Gastrocnemius medialis (tissue), 4 donors: ENCODE results near the gene PLIN5. TPM values are rescaled to one million over a fixed set of nuclear protein-coding genes. Genes with fewer than 3 reads are reported as not detected.

Experiments
- ATAC-seq, 2 donors: fragments of 150-250 bp; one replicate each; pipeline ENCODE4 v1.9.1; 2016
- DNase-seq, 2 donors: peaks; one replicate each; pipeline ENCODE4 v3.0.0-alpha.2; 2019
- H3K27ac ChIP-seq, 4 donors: fragments of 200-600 bp; sonication (generic); 1 replicate in 1 of 4; 2 replicates in 3 of 4; pipeline ENCODE4 v1.5.1; 2016 to 2018; ENCODE audit warnings: mild to moderate bottlenecking in 2 of 4, moderate library complexity in 1 of 4
- H3K27me3 ChIP-seq, 3 donors: fragments of 200-600 bp; sonication (generic) in 2 of 3; 1 replicate in 1 of 3; 2 replicates in 2 of 3; pipeline versions ENCODE4 v1.5.1 to v1.6.0; 2016 to 2019; ENCODE audit warnings: mild to moderate bottlenecking in 1 of 3, moderate library complexity in 1 of 3
- H3K36me3 ChIP-seq, 2 donors: fragments of 200-600 bp; sonication (generic) in 1 of 2; one replicate each; pipeline ENCODE4 v1.5.1; 2017 to 2018
- H3K4me1 ChIP-seq, 2 donors: fragments of 200-600 bp; sonication (generic) in 1 of 2; one replicate each; pipeline ENCODE4 v1.5.1; 2016 to 2017; ENCODE audit warnings: mild to moderate bottlenecking in 2 of 2
- H3K4me3 ChIP-seq, 4 donors: fragments of 200-600 bp; sonication (generic) in 3 of 4; 1 replicate in 1 of 4; 2 replicates in 3 of 4; pipeline ENCODE4 v1.5.1; 2016 to 2019; ENCODE audit warnings: mild to moderate bottlenecking in 2 of 4
- H3K9me3 ChIP-seq, 3 donors: fragments of 200-600 bp; sonication (generic) in 2 of 3; 1 replicate in 1 of 3; 2 replicates in 2 of 3; pipeline ENCODE4 v1.5.1; 2016 to 2019
- POLR2A ChIP-seq, 2 donors: fragments of 450-650 bp; IDR thresholded peaks; one replicate each; pipeline ENCODE4 v1.6.1; 2017; ENCODE audit warnings: antibody characterized with exemption in 2 of 2, mild to moderate bottlenecking in 2 of 2, moderate library complexity in 2 of 2
- in situ Hi-C, 4 donors: fragments of 200-750 bp; cut with MboI; loops; one replicate each; pipeline versions ENCODE4 v1.15.0 to v1.8.0; 2017; ENCODE audit warnings: low sequenced_read_pairs in 4 of 4
- intact Hi-C: fragments of 100-400 bp; cut with DNase I; formaldehyde crosslinking; loops from one replicate; pipeline ENCODE4 v1.15.1; 2023; ENCODE audit warnings: low total_unique reads
- total RNA-seq, 4 donors: library from RNA; depleted of rRNA; stranded (reverse); fragments of >200 nt; gene quantifications; one replicate each; pipeline versions ENCODE4 v1.1.0 to v1.2.3, GENCODE V29; 2016
- TF ChIP-seq, protein P1 (sequence below), 5 experiments: fragments of 450-650 bp in 3 of 5; fragments of 200-600 bp in 2 of 5; sonication (generic) in 2 of 5; IDR thresholded peaks in 4 of 5; conservative IDR thresholded peaks in 1 of 5; 1 replicate in 4 of 5; 2 replicates in 1 of 5; pipeline ENCODE4 v1.5.1; 2016 to 2019; ENCODE audit warnings: antibody characterized with exemption in 5 of 5, mild to moderate bottlenecking in 3 of 5, moderate library complexity in 3 of 5

The PLIN5 gene
- total RNA-seq, 4 donors from 2014 or later: 23.5 to 127 (median 52.9) TPM

DNA sequence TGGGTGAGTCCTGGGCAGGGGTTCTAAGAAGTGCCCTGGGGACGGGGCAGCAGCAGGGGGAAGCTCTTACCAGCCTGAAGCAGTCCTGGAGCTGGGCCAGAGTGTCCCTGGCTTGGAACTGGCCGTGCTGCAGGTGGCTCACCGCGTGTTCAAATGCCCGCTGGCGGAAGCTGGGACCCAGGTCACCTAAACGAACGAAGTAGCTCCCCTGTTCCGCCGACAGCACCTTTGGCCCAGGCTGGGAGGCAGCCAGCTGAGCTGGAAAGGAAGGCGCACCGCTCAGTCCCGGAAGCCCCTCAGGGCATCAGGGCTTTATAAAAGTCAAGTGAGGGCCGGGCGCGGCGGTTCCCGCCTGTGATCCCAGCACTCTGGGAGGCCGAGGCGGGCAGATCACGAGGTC lies 26.3 kb downstream of the PLIN5 start:
- no peak for DNase-seq
- no peaks in the 10 kb centered on the region for H3K27me3 ChIP-seq
- intact Hi-C loops (no loop called here), in situ Hi-C loops (no loop called here)
- TF ChIP-seq, protein P1, sequence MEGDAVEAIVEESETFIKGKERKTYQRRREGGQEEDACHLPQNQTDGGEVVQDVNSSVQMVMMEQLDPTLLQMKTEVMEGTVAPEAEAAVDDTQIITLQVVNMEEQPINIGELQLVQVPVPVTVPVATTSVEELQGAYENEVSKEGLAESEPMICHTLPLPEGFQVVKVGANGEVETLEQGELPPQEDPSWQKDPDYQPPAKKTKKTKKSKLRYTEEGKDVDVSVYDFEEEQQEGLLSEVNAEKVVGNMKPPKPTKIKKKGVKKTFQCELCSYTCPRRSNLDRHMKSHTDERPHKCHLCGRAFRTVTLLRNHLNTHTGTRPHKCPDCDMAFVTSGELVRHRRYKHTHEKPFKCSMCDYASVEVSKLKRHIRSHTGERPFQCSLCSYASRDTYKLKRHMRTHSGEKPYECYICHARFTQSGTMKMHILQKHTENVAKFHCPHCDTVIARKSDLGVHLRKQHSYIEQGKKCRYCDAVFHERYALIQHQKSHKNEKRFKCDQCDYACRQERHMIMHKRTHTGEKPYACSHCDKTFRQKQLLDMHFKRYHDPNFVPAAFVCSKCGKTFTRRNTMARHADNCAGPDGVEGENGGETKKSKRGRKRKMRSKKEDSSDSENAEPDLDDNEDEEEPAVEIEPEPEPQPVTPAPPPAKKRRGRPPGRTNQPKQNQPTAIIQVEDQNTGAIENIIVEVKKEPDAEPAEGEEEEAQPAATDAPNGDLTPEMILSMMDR (IDR thresholded peaks at IDR 0.05 in 4 of 5, conservative IDR thresholded peaks at IDR 0.05 in 1 of 5): no peak
- no peak for TF ChIP-seq POLR2A (IDR thresholded peaks at IDR 0.05)
- H3K4me1 ChIP-seq: peaks cover 44 to 64% of the 10 kb centered on the region in 2 donors
- H3K27ac ChIP-seq: peak overlapping the region; percentile 63 to 99 (median 72)
- H3K4me3 ChIP-seq: no peak overlapping the region
- peaks cover 0 to 52% of the 10 kb centered on the region in 2 donors for H3K36me3 ChIP-seq
- H3K9me3 ChIP-seq: no peaks in the 10 kb centered on the region
- no peak for ATAC-seq

DNA sequence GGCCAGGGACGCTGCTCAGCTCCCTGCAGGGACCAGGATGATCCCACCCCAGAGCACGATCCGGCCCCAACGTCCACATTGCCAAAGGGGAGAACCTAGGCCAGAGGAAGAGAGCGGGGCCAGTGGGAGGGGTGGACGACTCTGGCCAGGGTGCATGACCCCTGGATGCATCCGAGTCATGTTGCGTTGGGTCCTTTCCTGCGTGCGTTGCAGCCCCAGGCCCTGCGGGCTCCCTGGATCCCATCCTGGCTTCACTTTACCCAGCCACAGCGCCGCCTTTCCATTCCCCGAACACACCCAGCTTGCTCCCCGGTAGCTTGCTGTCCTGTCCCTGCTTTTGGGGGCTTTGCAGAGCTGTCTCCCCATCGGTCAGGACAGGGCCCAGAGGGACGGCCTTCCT lies 27.2 kb downstream of the PLIN5 start:
- Histone ChIP-seq H3K4me3 (no peak overlapping the region), H3K27me3 (no peaks in the 10 kb centered on the region), H3K4me1 (peaks cover 40 to 60% of the 10 kb centered on the region in 2 donors), H3K36me3 (peaks cover 0 to 51% of the 10 kb centered on the region in 2 donors), H3K9me3 (no peaks in the 10 kb centered on the region), H3K27ac (peak overlapping the region; percentile 63 to 99 (median 72))
- intact Hi-C loops: no loop called here
- no peak for TF ChIP-seq POLR2A (IDR thresholded peaks at IDR 0.05)
- TF ChIP-seq, protein P1 (IDR thresholded peaks at IDR 0.05 in 4 of 5, conservative IDR thresholded peaks at IDR 0.05 in 1 of 5): no peak
- DNase-seq (no peak), ATAC-seq (no peak)
- in situ Hi-C loops: no loop called here

DNA sequence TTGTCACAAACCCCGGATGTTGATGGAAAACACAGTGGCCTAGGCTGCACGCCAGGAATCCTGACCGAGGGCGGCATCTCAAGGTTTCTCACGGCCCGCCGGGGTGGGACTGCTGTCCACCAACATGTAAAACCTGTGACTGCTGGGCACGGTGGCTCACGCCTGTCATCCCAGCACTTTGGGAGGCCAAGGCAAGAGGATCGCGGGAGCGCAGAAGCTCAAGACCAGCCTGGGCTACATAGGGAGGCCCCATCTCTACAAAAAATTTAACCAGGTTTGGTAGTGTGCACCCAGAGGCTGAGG lies 27.9 kb downstream of the PLIN5 start:
- no peaks in the 10 kb centered on the region for H3K27me3 ChIP-seq
- no peak overlapping the region for H3K4me3 ChIP-seq
- no peak for TF ChIP-seq POLR2A (IDR thresholded peaks at IDR 0.05)
- TF ChIP-seq, protein P1 (IDR thresholded peaks at IDR 0.05 in 4 of 5, conservative IDR thresholded peaks at IDR 0.05 in 1 of 5): no peak
- DNase-seq (no peak), ATAC-seq (no peak)
- H3K9me3 ChIP-seq: no peaks in the 10 kb centered on the region
- in situ Hi-C loops: no loop called here
- peak overlapping the region; percentile 51 to 99 (median 72) for H3K27ac ChIP-seq
- peaks cover 0 to 52% of the 10 kb centered on the region in 2 donors for H3K36me3 ChIP-seq
- H3K4me1 ChIP-seq: peaks cover 38 to 54% of the 10 kb centered on the region in 2 donors
- intact Hi-C loops: no loop called here

DNA sequence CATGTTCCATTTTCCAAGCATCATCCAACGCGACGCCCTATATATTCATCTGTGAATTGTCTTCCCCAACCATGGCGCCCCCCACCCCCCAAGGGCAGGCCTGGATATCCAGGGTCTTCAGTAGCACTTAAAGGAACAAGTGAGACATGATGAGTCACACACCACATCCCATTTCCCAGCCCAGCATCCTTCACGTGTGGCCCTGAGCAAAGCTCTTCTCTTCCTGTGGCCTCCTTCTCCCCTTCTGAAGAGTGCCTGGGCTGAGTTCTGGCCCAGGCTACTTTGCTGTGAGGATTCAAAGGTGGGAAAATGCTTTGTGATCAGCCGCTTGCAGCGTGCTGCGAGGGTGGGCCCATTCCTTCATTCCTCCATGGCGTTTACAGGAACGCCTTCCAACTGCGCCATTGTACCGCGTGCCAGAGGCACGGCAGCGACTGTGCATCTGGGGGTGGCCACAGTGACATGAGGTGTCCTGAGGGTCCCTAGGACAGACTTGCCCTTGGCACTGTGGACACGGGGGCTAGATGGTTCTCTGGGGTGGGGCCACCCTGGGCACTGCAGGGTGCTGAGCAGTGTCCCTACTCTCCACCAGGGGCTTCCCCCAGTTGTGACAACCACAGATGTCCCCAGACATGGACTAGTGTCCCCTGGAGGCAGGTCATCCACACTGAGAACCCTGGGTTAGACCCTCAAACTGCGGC lies 28.4 kb downstream of the PLIN5 start:
- in situ Hi-C loops (no loop called here), intact Hi-C loops (no loop called here)
- Histone ChIP-seq H3K27me3 (no peaks in the 10 kb centered on the region), H3K4me3 (no peak overlapping the region), H3K36me3 (peaks cover 0 to 55% of the 10 kb centered on the region in 2 donors), H3K4me1 (peaks cover 34 to 49% of the 10 kb centered on the region in 2 donors), H3K9me3 (no peaks in the 10 kb centered on the region), H3K27ac (peak overlapping the region; percentile 51 to 99 (median 72))
- ATAC-seq: no peak
- DNase-seq: no peak
- TF ChIP-seq, protein P1 (IDR thresholded peaks at IDR 0.05 in 4 of 5, conservative IDR thresholded peaks at IDR 0.05 in 1 of 5): peak in 1 of 5 experiments; percentile 17
- TF ChIP-seq POLR2A (IDR thresholded peaks at IDR 0.05): no peak
